CD4-positive, alpha-beta memory T cell (primary cell): ENCODE results near the gene HIF3A. TPM values are rescaled to one million over a fixed set of nuclear protein-coding genes. Genes with fewer than 3 reads are reported as not detected.

Experiments
- CTCF ChIA-PET: fragments of 350-600 bp; sonication (Branson Sonifier 250); formaldehyde crosslinking; loops from one replicate; lab custom pipeline; 2021; ENCODE audit warnings: inconsistent platforms; ENCODE audit not compliant: partially characterized antibody; lab: Charles Lee
- POLR2A ChIA-PET: fragments of 350-600 bp; sonication (Branson Sonifier 250); formaldehyde crosslinking; loops from one replicate; lab custom pipeline; 2021; ENCODE audit not compliant: partially characterized antibody; lab: Charles Lee
- DNase-seq, 5 donors: peaks; one replicate each; pipeline versions ENCODE4 v3.0.0 to v3.0.0-alpha.2; 2020 to 2022; ENCODE audit warnings: mixed read lengths in 1 of 5
- H3K27ac ChIP-seq: one replicate; pipeline ENCODE4 v1.7.0; 2013; ENCODE audit warnings: low read depth, low read length
- H3K27me3 ChIP-seq: 2 replicates; pipeline ENCODE4 v1.7.0; 2013; ENCODE audit warnings: mild to moderate bottlenecking, low read length, moderate library complexity; ENCODE audit not compliant: insufficient read depth
- H3K36me3 ChIP-seq: 2 replicates; pipeline ENCODE4 v1.7.0; 2013; ENCODE audit warnings: mild to moderate bottlenecking, low read length, moderate library complexity; ENCODE audit not compliant: insufficient read depth
- H3K4me1 ChIP-seq: 2 replicates; pipeline ENCODE4 v1.7.0; 2013; ENCODE audit warnings: mild to moderate bottlenecking, low read length, moderate library complexity; ENCODE audit not compliant: insufficient read depth
- H3K4me3 ChIP-seq, 2 donors: one replicate each; pipeline ENCODE4 v1.7.0; 2013; ENCODE audit warnings: low read length in 2 of 2, mild to moderate bottlenecking in 1 of 2
- H3K9me3 ChIP-seq, 2 donors: one replicate each; pipeline ENCODE4 v1.7.0; 2013; ENCODE audit warnings: low read length in 2 of 2, control low read depth in 1 of 2; ENCODE audit not compliant: control insufficient read depth in 1 of 2
- H3K27ac Mint-ChIP-seq, 7 donors: one replicate each; pipeline ENCODE4 v1.8.0; 2020 to 2021; ENCODE audit warnings: mixed read lengths in 7 of 7, mild to moderate bottlenecking in 6 of 7, inconsistent platforms in 3 of 7, moderate library complexity in 3 of 7
- H3K27me3 Mint-ChIP-seq, 2 donors: one replicate each; pipeline ENCODE4 v1.8.0; 2020 to 2021; ENCODE audit warnings: mixed read lengths in 2 of 2
- H3K36me3 Mint-ChIP-seq, 2 donors: one replicate each; pipeline ENCODE4 v1.8.0; 2020 to 2021; ENCODE audit warnings: mixed read lengths in 2 of 2, inconsistent platforms in 1 of 2, mild to moderate bottlenecking in 1 of 2
- H3K4me1 Mint-ChIP-seq, 4 donors: one replicate each; pipeline ENCODE4 v1.8.0; 2020 to 2021; ENCODE audit warnings: mixed read lengths in 4 of 4, mild to moderate bottlenecking in 1 of 4
- H3K4me3 Mint-ChIP-seq, 8 donors: one replicate each; pipeline ENCODE4 v1.8.0; 2020 to 2021; ENCODE audit warnings: mixed read lengths in 8 of 8, mild to moderate bottlenecking in 7 of 8, moderate library complexity in 6 of 8, inconsistent platforms in 3 of 8
- H3K9me3 Mint-ChIP-seq, 8 donors: one replicate each; pipeline ENCODE4 v1.8.0; 2020 to 2021; ENCODE audit warnings: mixed read lengths in 8 of 8, mild to moderate bottlenecking in 5 of 8, inconsistent platforms in 3 of 8, moderate library complexity in 1 of 8
- intact Hi-C: fragments of 100-400 bp; cut with micrococcal nuclease; formaldehyde crosslinking; loops from one replicate; pipeline ENCODE4 v1.15.1; 2023
- polyA plus RNA-seq, 2 donors: library from polyadenylated mRNA; unstranded; fragments of 300-500 nt; fragmentation: Illumina TruSeq; gene quantifications; one replicate each; pipeline ENCODE4 v1.2.3, GENCODE V29; 2021
- total RNA-seq, 2 experiments: library from RNA; stranded (reverse); gene quantifications; one replicate each; pipeline ENCODE4 v1.2.3, GENCODE V29; 2021

The HIF3A gene
- total and polyA plus RNA-seq, 4 experiments from 2014 or later, result not detected

DNA sequence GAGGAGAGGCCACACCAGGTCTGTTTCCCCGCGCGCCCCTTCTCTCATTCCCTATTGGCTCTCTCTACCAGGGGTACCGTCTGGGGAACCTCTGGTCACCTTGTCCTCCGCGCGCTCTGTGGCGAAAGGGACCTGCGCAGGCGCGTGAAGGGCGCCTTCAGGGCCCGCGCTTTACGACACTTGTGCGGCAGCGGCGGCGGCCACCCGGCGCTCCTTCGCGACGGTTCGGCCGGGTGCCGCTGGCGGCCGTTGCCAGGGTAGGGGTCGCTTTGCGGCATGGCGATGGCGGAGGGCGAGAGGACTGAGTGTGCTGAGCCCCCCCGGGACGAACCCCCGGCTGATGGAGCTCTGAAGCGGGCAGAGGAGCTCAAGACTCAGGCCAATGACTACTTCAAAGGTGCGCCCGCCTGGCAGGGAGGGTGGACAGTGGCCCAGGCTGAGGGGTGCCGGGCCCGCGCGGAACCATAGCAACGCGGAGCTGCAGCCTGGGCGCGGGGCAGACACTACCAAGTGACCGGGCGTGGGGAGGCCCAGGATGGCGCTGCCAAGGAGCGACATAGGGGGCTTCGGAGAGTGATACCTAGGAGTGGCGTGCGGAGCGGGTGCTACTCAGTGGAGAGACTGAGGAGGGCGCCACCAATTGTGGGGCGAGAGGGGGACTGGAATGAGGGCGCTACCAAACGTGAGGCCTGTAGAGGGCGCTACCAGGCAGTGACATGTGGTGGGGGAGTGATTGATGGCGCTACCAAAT, 50.2 kb downstream of the HIF3A start, which contains the start of gene PPP5C:
Gene PPP5C, plus strand, starts transcription at position 267 of the 751 bp plus-strand sequence. Its CDS starts 10 bp downstream, at position 277.
- peaks cover 4 to 8% of the 10 kb centered on the region in 2 donors for H3K36me3 Mint-ChIP-seq
- ChIA-PET CTCF (interaction anchor here (1.0 to 2.5 kb wide), 7 partner anchors 12 to 67 kb away, joined by 3 to 9 read pairs (median 4); no protein-coding TSS in a partner anchor), POLR2A (interaction anchor here (0.6 to 1.0 kb wide), 2 partner anchors 12 to 415 kb away, joined by 3 to 4 read pairs; no protein-coding TSS in a partner anchor)
- H3K9me3 Mint-ChIP-seq, result peaks cover 0 to 1% (median 0%) of the 10 kb centered on the region in 8 donors
- no peaks in the 10 kb centered on the region for H3K27me3 Mint-ChIP-seq
- H3K4me3 Mint-ChIP-seq, result peak within 1 kb of the TSS; percentile 90 to 96 (median 94)
- peak within 1 kb of the TSS; percentile 72 for H3K27ac ChIP-seq
- DNase-seq, result peak; percentile 81 to 86 (median 85)
- H3K4me3 ChIP-seq, result peak within 1 kb of the TSS; percentile 74 to 100
- H3K9me3 ChIP-seq, result no peaks in the 10 kb centered on the region
- H3K27ac Mint-ChIP-seq, result peak within 1 kb of the TSS; percentile 82 to 96 (median 92)
- H3K4me1 Mint-ChIP-seq, result peaks cover 39 to 66% (median 52%) of the 10 kb centered on the region in 4 donors
- H3K27me3 ChIP-seq, result no peaks in the 10 kb centered on the region
- no peaks in the 10 kb centered on the region for H3K36me3 ChIP-seq
- H3K4me1 ChIP-seq, result peaks cover 47% of the 10 kb centered on the region
- intact Hi-C loops, result loop anchor here (1.0 to 5.0 kb wide), 3 partner anchors 15 to 845 kb away; no protein-coding TSS in a partner anchor

DNA sequence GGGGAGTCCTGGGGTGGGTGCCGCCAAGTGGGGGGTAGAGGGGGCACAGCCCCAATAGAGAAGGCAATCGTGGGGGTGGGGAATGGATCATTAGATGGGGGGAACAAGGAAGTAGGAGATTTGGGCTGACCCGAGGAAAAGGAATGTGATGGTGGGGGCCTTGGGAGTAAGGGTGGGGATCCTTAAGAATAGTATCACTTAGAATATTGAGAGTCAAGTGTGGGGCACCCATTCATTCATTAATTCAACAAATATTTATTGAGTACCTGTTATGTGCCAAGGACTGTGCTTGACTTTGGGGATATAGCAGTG, 50.7 kb downstream of the HIF3A start:
- Mint-ChIP-seq H3K4me1 (peaks cover 41 to 69% (median 55%) of the 10 kb centered on the region in 4 donors), H3K27ac (peak overlapping the region; percentile 82 to 96 (median 92)), H3K36me3 (peaks cover 4 to 8% of the 10 kb centered on the region in 2 donors), H3K27me3 (no peaks in the 10 kb centered on the region), H3K9me3 (peaks cover 0 to 1% (median 0%) of the 10 kb centered on the region in 8 donors), H3K4me3 (peak overlapping the region; percentile 90 to 96 (median 94))
- Histone ChIP-seq H3K9me3 (no peaks in the 10 kb centered on the region), H3K4me1 (peaks cover 50% of the 10 kb centered on the region), H3K36me3 (no peaks in the 10 kb centered on the region), H3K27ac (peak overlapping the region; percentile 72), H3K27me3 (no peaks in the 10 kb centered on the region), H3K4me3 (peak overlapping the region; percentile 74 to 100)
- ChIA-PET POLR2A (interaction anchor here (1.0 kb wide), 1 partner anchor 12 kb away, joined by 4 read pairs; no protein-coding TSS in a partner anchor), CTCF (interaction anchor here (1.1 to 2.5 kb wide), 5 partner anchors 43 to 67 kb away, joined by 3 to 9 read pairs (median 3); no protein-coding TSS in a partner anchor)
- intact Hi-C loops, result loop anchor here (1.0 to 5.0 kb wide), 3 partner anchors 15 to 845 kb away; no protein-coding TSS in a partner anchor
- DNase-seq, result no peak

- peak overlapping the region; percentile 90 to 96 (median 94) for H3K4me3 Mint-ChIP-seq
- Histone ChIP-seq H3K4me1 (peaks cover 50% of the 10 kb centered on the region), H3K27ac (no peak overlapping the region), H3K27me3 (no peaks in the 10 kb centered on the region), H3K36me3 (no peaks in the 10 kb centered on the region), H3K9me3 (no peaks in the 10 kb centered on the region), H3K4me3 (peak overlapping the region in 1 of 2 donors; percentile 100)
- intact Hi-C loops, result loop anchor here (1.0 to 5.0 kb wide), 3 partner anchors 14 to 846 kb away; no protein-coding TSS in a partner anchor
- H3K4me1 Mint-ChIP-seq, result peaks cover 42 to 70% (median 57%) of the 10 kb centered on the region in 4 donors
- POLR2A ChIA-PET, result interaction anchor here (0.7 kb wide), 1 partner anchor 14 kb away, joined by 4 read pairs; no protein-coding TSS in a partner anchor
- H3K9me3 Mint-ChIP-seq, result peaks cover 0 to 1% (median 0%) of the 10 kb centered on the region in 8 donors
- no peak for DNase-seq
- peak overlapping the region in 6 of 7 donors; percentile 16 to 92 (median 67) for H3K27ac Mint-ChIP-seq
- H3K27me3 Mint-ChIP-seq, result no peaks in the 10 kb centered on the region
- H3K36me3 Mint-ChIP-seq, result peaks cover 4 to 8% of the 10 kb centered on the region in 2 donors
- CTCF ChIA-PET, result interaction anchor here (2.5 kb wide), 1 partner anchor 48 kb away, joined by 9 read pairs; no protein-coding TSS in a partner anchor
These were observed 51.1 kb downstream of the HIF3A start for GRCh38 chr19:46347985-46348384.

- Mint-ChIP-seq H3K36me3 (peaks cover 8 to 15% of the 10 kb centered on the region in 2 donors), H3K27me3 (no peaks in the 10 kb centered on the region), H3K27ac (peak overlapping the region; percentile 82 to 95 (median 92)), H3K9me3 (peaks cover 0 to 1% (median 0%) of the 10 kb centered on the region in 8 donors), H3K4me1 (peaks cover 42 to 76% (median 58%) of the 10 kb centered on the region in 4 donors), H3K4me3 (peak overlapping the region; percentile 49 to 94 (median 82))
- Histone ChIP-seq H3K9me3 (no peaks in the 10 kb centered on the region), H3K36me3 (peaks cover 9% of the 10 kb centered on the region), H3K27me3 (no peaks in the 10 kb centered on the region), H3K4me3 (no peak overlapping the region), H3K27ac (peak overlapping the region; percentile 12), H3K4me1 (peaks cover 50% of the 10 kb centered on the region)
- intact Hi-C loops, result loop anchor here (5.0 kb wide), 1 partner anchor 847 kb away; no protein-coding TSS in a partner anchor
- POLR2A ChIA-PET, result no interaction called here
- DNase-seq, result no peak
- CTCF ChIA-PET, result no interaction called here
These were observed 52.6 kb downstream of the HIF3A start for GRCh38 chr19:46349311-46349993.

GRCh38 chr19:46350029-46350757, 53.4 kb downstream of the HIF3A start:
- Histone ChIP-seq H3K4me1 (peaks cover 50% of the 10 kb centered on the region), H3K27me3 (no peaks in the 10 kb centered on the region), H3K9me3 (no peaks in the 10 kb centered on the region), H3K36me3 (peaks cover 17% of the 10 kb centered on the region), H3K4me3 (peak overlapping the region in 1 of 2 donors; percentile 37), H3K27ac (peak overlapping the region; percentile 48)
- Mint-ChIP-seq H3K9me3 (peaks cover 0 to 1% (median 0%) of the 10 kb centered on the region in 8 donors), H3K4me3 (peak overlapping the region; percentile 60 to 94 (median 86)), H3K27me3 (no peaks in the 10 kb centered on the region), H3K36me3 (peaks cover 10 to 21% of the 10 kb centered on the region in 2 donors), H3K4me1 (peaks cover 42 to 84% (median 59%) of the 10 kb centered on the region in 4 donors), H3K27ac (peak overlapping the region; percentile 77 to 96 (median 93))
- no peak for DNase-seq
- ChIA-PET CTCF (no interaction called here), POLR2A (interaction anchor here (1.9 kb wide), 1 partner anchor 12 kb away, joined by 4 read pairs; no protein-coding TSS in a partner anchor)
- intact Hi-C loops, result no loop called here

DNA sequence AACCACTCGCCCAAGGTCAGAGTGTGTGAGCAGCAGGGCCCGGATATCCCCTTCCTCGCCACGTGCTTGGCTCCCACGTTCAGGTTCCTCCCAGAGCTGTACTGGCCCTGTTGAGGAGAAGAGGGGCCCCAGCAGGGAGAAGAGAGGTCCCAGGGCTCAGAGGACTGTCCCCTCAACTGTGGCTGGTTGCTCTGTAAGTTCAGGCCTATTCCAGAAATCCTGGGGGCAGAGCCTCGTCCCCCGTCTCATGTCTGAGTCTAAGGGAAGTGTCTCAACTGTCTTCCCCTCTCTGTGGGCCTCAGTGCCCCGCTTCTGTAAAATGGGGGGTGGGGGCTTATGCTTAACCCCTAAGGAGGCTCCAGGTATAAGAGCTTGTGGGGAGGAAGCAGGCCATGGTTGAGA, 53.9 kb downstream of the HIF3A start:
- H3K27ac Mint-ChIP-seq, result peak overlapping the region; percentile 77 to 96 (median 93)
- peaks cover 0 to 1% (median 0%) of the 10 kb centered on the region in 8 donors for H3K9me3 Mint-ChIP-seq
- intact Hi-C loops, result no loop called here
- Histone ChIP-seq H3K36me3 (peaks cover 17% of the 10 kb centered on the region), H3K27me3 (no peaks in the 10 kb centered on the region), H3K4me1 (peaks cover 50% of the 10 kb centered on the region), H3K27ac (peak overlapping the region; percentile 48), H3K4me3 (peak overlapping the region in 1 of 2 donors; percentile 37), H3K9me3 (no peaks in the 10 kb centered on the region)
- H3K4me1 Mint-ChIP-seq, result peaks cover 41 to 84% (median 61%) of the 10 kb centered on the region in 4 donors
- peak in 2 of 5 donors; percentile 13 to 28 for DNase-seq
- peak overlapping the region; percentile 54 to 94 (median 86) for H3K4me3 Mint-ChIP-seq
- peaks cover 15 to 27% of the 10 kb centered on the region in 2 donors for H3K36me3 Mint-ChIP-seq
- CTCF ChIA-PET, result interaction anchor here (1.0 kb wide), 2 partner anchors 44 to 47 kb away, joined by 3 read pairs; no protein-coding TSS in a partner anchor
- POLR2A ChIA-PET, result interaction anchor here (1.9 kb wide), 1 partner anchor 11 kb away, joined by 4 read pairs; no protein-coding TSS in a partner anchor
- no peaks in the 10 kb centered on the region for H3K27me3 Mint-ChIP-seq
